GM23248 (cell line): Measurements from ENCODE around the gene ZNF497.

ENCODE experiments used
- EZH2 ChIP-seq: fragments of 200-600 bp; sonication (generic); IDR thresholded peaks from 2 replicates; pipeline ENCODE4 v1.6.1; 2018; ENCODE audit warnings: antibody characterized with exemption, mild to moderate bottlenecking; ENCODE audit not compliant: insufficient read depth, poor library complexity, severe bottlenecking
- EZH2phosphoT487 ChIP-seq: fragments of 200-600 bp; sonication (generic); IDR thresholded peaks from 2 replicates; pipeline ENCODE4 v1.6.1; 2018; ENCODE audit warnings: antibody characterized with exemption, moderate library complexity, mild to moderate bottlenecking, low read depth; ENCODE audit not compliant: insufficient read depth

DNA sequence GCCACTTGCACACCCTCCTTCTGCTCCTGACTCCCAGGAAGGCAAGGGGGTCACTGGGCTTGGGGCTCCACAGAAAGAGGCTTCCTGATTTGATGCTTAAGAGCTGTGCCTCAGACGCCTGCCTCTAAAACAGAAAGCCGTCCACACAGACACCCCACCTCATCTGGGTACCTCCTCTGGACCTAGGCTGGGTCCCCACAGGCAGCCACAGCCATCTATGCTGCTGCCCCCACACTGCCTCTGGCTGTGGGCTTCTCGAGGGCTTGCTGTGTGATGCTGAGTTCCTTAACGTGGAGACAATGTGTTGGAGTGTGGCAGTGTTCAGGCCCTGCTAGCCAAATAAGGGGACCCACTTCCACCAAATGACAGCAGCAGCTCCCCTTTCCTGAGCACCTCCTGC is 44.3 kb downstream of the ZNF497 start:
- no peak for TF ChIP-seq EZH2
- no peak for TF ChIP-seq EZH2phosphoT487
